ENCODE results near the gene EIF1B.

The EIF1B gene

GRCh38 chr3:40340541-40341170 lies 31.1 kb downstream of the EIF1B start:
- no peak for DNase-seq (ENCODE audit: low read depth in 2 of 2, low spot score in 1 of 2)

DNA sequence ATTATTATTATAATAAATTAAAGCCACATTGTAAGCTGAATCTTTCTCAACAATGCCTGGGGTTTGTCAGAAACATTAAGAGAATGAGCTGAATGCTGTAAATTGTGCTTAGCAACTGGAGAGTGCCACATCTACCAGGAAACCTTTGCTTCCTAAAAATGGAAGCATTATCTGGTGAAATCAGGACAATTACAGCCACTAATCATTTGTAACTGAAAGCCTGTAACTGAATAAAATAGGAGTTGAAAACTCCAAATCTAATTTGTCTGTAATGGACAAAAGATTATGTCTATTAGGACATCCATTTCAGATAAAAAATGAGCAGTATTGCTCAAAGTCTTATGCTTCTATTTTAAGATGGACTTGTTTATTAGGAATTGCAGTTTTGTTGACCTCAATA lies 32.2 kb downstream of the EIF1B start:
- DNase-seq (ENCODE audit: low read depth in 2 of 2, low spot score in 1 of 2), result no peak

GRCh38 chr3:40350529-40350928 lies 41.0 kb downstream of the EIF1B start:
- no peak for DNase-seq (ENCODE audit: low read depth in 2 of 2, low spot score in 1 of 2)

DNA sequence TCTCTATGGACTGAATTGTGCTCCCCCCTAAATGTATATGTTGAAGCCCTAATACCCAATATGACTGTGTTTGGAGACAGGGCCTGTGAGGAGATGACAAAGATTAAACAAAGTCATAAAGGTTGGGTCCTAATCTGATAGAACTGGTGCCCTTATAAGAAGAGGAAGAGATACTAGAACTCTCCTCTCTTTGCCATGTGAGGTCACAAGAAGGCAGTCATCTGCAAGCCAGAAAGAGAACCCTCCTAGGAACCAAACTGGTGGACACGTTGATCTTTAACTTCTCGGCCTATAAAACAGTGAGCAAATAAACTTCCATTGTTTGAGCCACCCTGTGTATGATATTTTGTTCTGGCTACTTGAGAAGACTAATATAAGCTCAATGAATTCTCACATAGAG lies 45.9 kb downstream of the EIF1B start:
- no peak for DNase-seq (ENCODE audit: low read depth in 2 of 2, low spot score in 1 of 2)

DNA sequence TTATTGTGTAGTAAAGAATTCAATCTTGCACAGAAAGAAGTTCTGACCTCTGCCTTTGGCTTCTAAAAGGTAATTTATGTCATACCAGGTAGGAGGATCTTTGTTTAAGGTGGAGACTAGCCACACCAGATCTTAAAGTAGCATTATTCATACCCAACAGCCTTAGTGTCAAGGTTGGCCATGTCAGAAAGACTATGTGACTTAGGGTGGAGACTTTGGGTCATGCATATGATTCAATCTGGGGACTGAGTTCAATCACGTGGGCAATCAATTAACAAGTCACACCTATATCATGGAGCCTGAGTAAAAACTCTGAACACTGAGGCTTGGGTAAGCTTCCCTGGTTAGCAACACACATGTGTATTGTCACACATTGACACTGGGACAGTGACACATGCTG lies 48.9 kb downstream of the EIF1B start:
- DNase-seq (ENCODE audit: low read depth in 2 of 2, low spot score in 1 of 2), result no peak

Data from stimulated activated CD8-positive, alpha-beta memory T cell treated with anti-CD3 and anti-CD28 coated beads, Interleukin-4, amount 100 ng/mL, for 4 hours (primary cell).